ENCODE results near the gene NAGS.

DNA sequence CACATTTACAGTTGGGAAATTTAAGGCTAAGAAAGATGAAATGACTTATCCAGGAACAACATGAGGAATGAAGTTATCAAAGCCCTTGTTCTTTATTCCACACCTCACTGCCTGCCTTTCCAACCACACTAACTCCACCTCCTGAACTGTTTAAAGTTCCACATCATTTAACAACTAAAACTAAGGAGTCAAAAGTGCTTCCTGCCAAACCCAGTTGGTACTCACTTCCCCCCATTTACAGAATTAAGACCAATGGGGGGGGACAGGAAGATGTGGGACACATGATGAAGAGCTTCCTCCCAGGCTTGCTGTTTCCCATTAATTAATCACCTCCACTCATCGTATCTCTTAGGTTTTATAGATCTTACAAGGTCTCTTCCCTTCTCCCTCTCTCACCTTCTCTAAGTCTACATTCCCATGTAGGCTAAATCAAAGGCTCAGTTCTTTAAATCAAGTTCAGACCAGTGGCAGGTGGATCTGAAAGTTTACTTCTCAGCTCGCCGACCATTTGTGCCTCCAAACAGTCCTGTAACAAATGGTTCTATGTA is 29.5 kb downstream of the NAGS start:
- TF ChIP-seq, protein P1, sequence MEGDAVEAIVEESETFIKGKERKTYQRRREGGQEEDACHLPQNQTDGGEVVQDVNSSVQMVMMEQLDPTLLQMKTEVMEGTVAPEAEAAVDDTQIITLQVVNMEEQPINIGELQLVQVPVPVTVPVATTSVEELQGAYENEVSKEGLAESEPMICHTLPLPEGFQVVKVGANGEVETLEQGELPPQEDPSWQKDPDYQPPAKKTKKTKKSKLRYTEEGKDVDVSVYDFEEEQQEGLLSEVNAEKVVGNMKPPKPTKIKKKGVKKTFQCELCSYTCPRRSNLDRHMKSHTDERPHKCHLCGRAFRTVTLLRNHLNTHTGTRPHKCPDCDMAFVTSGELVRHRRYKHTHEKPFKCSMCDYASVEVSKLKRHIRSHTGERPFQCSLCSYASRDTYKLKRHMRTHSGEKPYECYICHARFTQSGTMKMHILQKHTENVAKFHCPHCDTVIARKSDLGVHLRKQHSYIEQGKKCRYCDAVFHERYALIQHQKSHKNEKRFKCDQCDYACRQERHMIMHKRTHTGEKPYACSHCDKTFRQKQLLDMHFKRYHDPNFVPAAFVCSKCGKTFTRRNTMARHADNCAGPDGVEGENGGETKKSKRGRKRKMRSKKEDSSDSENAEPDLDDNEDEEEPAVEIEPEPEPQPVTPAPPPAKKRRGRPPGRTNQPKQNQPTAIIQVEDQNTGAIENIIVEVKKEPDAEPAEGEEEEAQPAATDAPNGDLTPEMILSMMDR (conservative IDR thresholded peaks at IDR 0.05 in 1 of 2, IDR thresholded peaks at IDR 0.05 in 1 of 2; ENCODE audit: low read depth in 1 of 2, low read length in 2 of 2), result no peak
- TF ChIP-seq EZH2 (IDR thresholded peaks at IDR 0.05; ENCODE audit: low read length, missing control alignments), result no peak
